CD4-positive, alpha-beta T cell treated with Interleukin-12 subunit alpha and Interleukin-12 subunit beta, for 1 hour (primary cell): ENCODE data around the gene NKAIN4.

ENCODE experiments used
- DNase-seq: peaks from one replicate; pipeline ENCODE4 v3.0.0-alpha.2; 2020

NKAIN4 gene

GRCh38 chr20:63287697-63288580 is 33.7 kb upstream of the NKAIN4 start:
- no peak for DNase-seq

GRCh38 chr20:63286781-63287696 is 32.8 kb upstream of the NKAIN4 start:
- DNase-seq = no peak

- no peak for DNase-seq
Observed at GRCh38 chr20:63285636-63286615, 31.7 kb upstream of the NKAIN4 start.

GRCh38 chr20:63284981-63285524 is 30.8 kb upstream of the NKAIN4 start:
- DNase-seq = no peak

GRCh38 chr20:63284544-63284949 is 30.3 kb upstream of the NKAIN4 start:
- no peak for DNase-seq

GRCh38 chr20:63284083-63284440 is 29.8 kb upstream of the NKAIN4 start:
- peak; percentile 24 for DNase-seq

- no peak for DNase-seq
Observed at GRCh38 chr20:63283397-63284082, 29.3 kb upstream of the NKAIN4 start.

GRCh38 chr20:63282946-63283345 is 28.7 kb upstream of the NKAIN4 start:
- DNase-seq = no peak

GRCh38 chr20:63281742-63282665 is 27.7 kb upstream of the NKAIN4 start:
- DNase-seq = no peak

- no peak for DNase-seq
Observed at GRCh38 chr20:63280929-63281545, 26.8 kb upstream of the NKAIN4 start.

- DNase-seq = no peak
Observed at GRCh38 chr20:63280371-63280770, 26.1 kb upstream of the NKAIN4 start.

GRCh38 chr20:63279931-63280330 is 25.7 kb upstream of the NKAIN4 start:
- DNase-seq = no peak

GRCh38 chr20:63278661-63279060 is 24.4 kb upstream of the NKAIN4 start:
- no peak for DNase-seq

- DNase-seq = no peak
Observed at GRCh38 chr20:63277466-63278272, 23.4 kb upstream of the NKAIN4 start.

GRCh38 chr20:63276956-63277355 is 22.7 kb upstream of the NKAIN4 start:
- DNase-seq = no peak

GRCh38 chr20:63275825-63276224 is 21.6 kb upstream of the NKAIN4 start:
- no peak for DNase-seq

- no peak for DNase-seq
Observed at GRCh38 chr20:63274381-63275228, 20.3 kb upstream of the NKAIN4 start.
